GM18907 (cell line): Measurements from ENCODE around the gene TADA3.

ENCODE experiments used
- ATAC-seq: cut with Tn5 transposase; IDR thresholded peaks from one replicate; pipeline ENCODE4 v1.9.1; 2021; ENCODE audit warnings: mild to moderate bottlenecking, moderate library complexity; ENCODE audit not compliant: unreplicated experiment

The TADA3 gene

GRCh38 chr3:9810433-9810770 lies 18.1 kb upstream of the TADA3 start:
- no peak for ATAC-seq

GRCh38 chr3:9809615-9810432 lies 17.6 kb upstream of the TADA3 start, which contains the start of gene TTLL3:
Gene TTLL3, plus strand, starts transcription at chr3:9810262. Its CDS starts 400 bp downstream, at chr3:9810662.
- peak; percentile 56 for ATAC-seq

- ATAC-seq: no peak
Measured at GRCh38 chr3:9809239-9809614, 17.0 kb upstream of the TADA3 start.

- peak; percentile 61 for ATAC-seq
Measured at GRCh38 chr3:9808345-9809037, 16.2 kb upstream of the TADA3 start.

- ATAC-seq: no peak
Measured at GRCh38 chr3:9807981-9808344, 15.7 kb upstream of the TADA3 start.

- ATAC-seq: no peak
Measured at GRCh38 chr3:9806688-9807589, 14.7 kb upstream of the TADA3 start.

- ATAC-seq: no peak
Measured at GRCh38 chr3:9806137-9806536, 13.9 kb upstream of the TADA3 start.

GRCh38 chr3:9804996-9805395 lies 12.7 kb upstream of the TADA3 start:
- no peak for ATAC-seq

- ATAC-seq: no peak
Measured at GRCh38 chr3:9803494-9803893, 11.2 kb upstream of the TADA3 start.

- no peak for ATAC-seq
Measured at GRCh38 chr3:9800529-9800928, 8.3 kb upstream of the TADA3 start.

GRCh38 chr3:9797196-9797945 lies 5.1 kb upstream of the TADA3 start:
- no peak for ATAC-seq

GRCh38 chr3:9795207-9795606 lies 2.9 kb upstream of the TADA3 start:
- ATAC-seq: no peak

- ATAC-seq: no peak
Measured at GRCh38 chr3:9794400-9794799, 2.1 kb upstream of the TADA3 start.

- ATAC-seq: no peak
Measured at GRCh38 chr3:9793161-9793781, 998 bp upstream of the TADA3 start.

GRCh38 chr3:9791790-9792404 lies 376 bp downstream of the TADA3 start:
- no peak for ATAC-seq

GRCh38 chr3:9791127-9791526 lies 1.1 kb downstream of the TADA3 start:
- ATAC-seq: no peak

GRCh38 chr3:9787714-9788113 lies 4.6 kb downstream of the TADA3 start:
- ATAC-seq: no peak

- no peak for ATAC-seq
Measured at GRCh38 chr3:9786825-9787669, 5.2 kb downstream of the TADA3 start.

- ATAC-seq: no peak
Measured at GRCh38 chr3:9786209-9786739, 6.0 kb downstream of the TADA3 start.
